Gastroesophageal sphincter (tissue), 4 donors: ENCODE data around the gene CDH20. TPM values are rescaled to one million over a fixed set of nuclear protein-coding genes. Genes with fewer than 3 reads are reported as not detected.

Source experiments
- ATAC-seq: fragments of 150-250 bp; one replicate; pipeline ENCODE4 v1.9.1; 2016; ENCODE audit warnings: mild to moderate bottlenecking, moderate library complexity
- H3K27ac ChIP-seq, 4 donors: fragments of 200-600 bp; sonication (generic) in 3 of 4; 1 replicate in 3 of 4; 2 replicates in 1 of 4; pipeline ENCODE4 v1.5.1; 2016 to 2019
- H3K27me3 ChIP-seq: fragments of 200-600 bp; sonication (generic); one replicate; pipeline ENCODE4 v1.5.1; 2019
- H3K36me3 ChIP-seq, 2 donors: fragments of 200-600 bp; sonication (generic); one replicate each; pipeline ENCODE4 v1.5.1; 2019; ENCODE audit warnings: control low read depth in 1 of 2
- H3K4me1 ChIP-seq, 3 donors: fragments of 200-600 bp; sonication (generic); 1 replicate in 2 of 3; 2 replicates in 1 of 3; pipeline ENCODE4 v1.5.1; 2016 to 2019; ENCODE audit warnings: control low read depth in 2 of 3
- H3K4me3 ChIP-seq, 2 donors: fragments of 200-600 bp; sonication (generic); one replicate each; pipeline ENCODE4 v1.5.1; 2019; ENCODE audit warnings: mild to moderate bottlenecking in 1 of 2, moderate library complexity in 1 of 2
- H3K9me3 ChIP-seq, 3 donors: fragments of 200-600 bp; sonication (generic); one replicate each; pipeline ENCODE4 v1.5.1; 2017 to 2019; ENCODE audit warnings: control low read depth in 2 of 3
- EP300 ChIP-seq: sonication (generic); formaldehyde crosslinking; IDR thresholded peaks from one replicate; pipeline ENCODE4 v1.6.1; 2017; ENCODE audit warnings: antibody characterized with exemption, mild to moderate bottlenecking
- POLR2A ChIP-seq, 2 donors: fragments of 450-650 bp; IDR thresholded peaks; one replicate each; pipeline ENCODE4 v1.6.1; 2017; ENCODE audit warnings: antibody characterized with exemption in 2 of 2, mild to moderate bottlenecking in 2 of 2, moderate library complexity in 1 of 2
- POLR2AphosphoS5 ChIP-seq: sonication (generic); formaldehyde crosslinking; IDR thresholded peaks from one replicate; pipeline ENCODE4 v1.6.1; 2017; ENCODE audit warnings: antibody characterized with exemption
- WGBS, 2 donors: methylation state at CpG; one replicate each; pipeline ENCODE4 v1.1.5; 2018; ENCODE audit warnings: low coverage in 1 of 2; 5-methylcytosine and 5-hydroxymethylcytosine counted together
- total RNA-seq, 4 donors: library from RNA; depleted of rRNA; stranded (reverse); fragments of >200 nt; gene quantifications; one replicate each; pipeline ENCODE4 v1.1.0, GENCODE V29; 2016
- TF ChIP-seq, protein P1 (sequence below), 4 experiments: fragments of 200-600 bp in 2 of 4; fragments of 450-650 bp in 2 of 4; sonication (generic) in 1 of 4; IDR thresholded peaks; one replicate each; pipeline ENCODE4 v1.5.1; 2017 to 2019; ENCODE audit warnings: antibody characterized with exemption in 4 of 4, mild to moderate bottlenecking in 2 of 4, moderate library complexity in 2 of 4

CDH20 gene
- total RNA-seq, 4 donors from 2014 or later, result 1.1 to 1.6 TPM; not detected in 2

DNA sequence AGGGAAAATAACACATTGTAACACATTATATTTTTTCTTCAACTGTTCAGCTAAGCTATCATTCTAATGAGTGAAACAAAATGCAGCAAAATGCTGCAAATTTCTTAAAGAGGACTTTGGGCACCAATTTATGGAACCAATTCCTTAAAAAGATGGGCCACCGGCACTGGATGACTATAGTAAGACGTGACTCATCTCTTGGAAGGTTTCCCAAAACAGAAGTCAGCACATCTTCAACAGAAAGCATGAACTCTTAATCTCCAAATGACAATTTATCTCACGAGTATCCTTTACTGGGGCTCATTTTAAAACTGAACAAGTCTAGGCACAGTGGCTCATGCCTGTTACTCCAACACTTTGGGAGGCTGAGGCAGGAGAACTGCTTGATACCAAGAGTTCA is 213.4 kb downstream of the CDH20 start:
- Histone ChIP-seq H3K36me3 (no peaks in the 10 kb centered on the region), H3K27me3 (peaks cover 18% of the 10 kb centered on the region), H3K27ac (no peak overlapping the region), H3K4me1 (peaks cover 0 to 11% (median 0%) of the 10 kb centered on the region in 3 donors), H3K9me3 (no peaks in the 10 kb centered on the region), H3K4me3 (no peak overlapping the region)
- TF ChIP-seq EP300 (no peak), POLR2AphosphoS5 (no peak), POLR2A (IDR thresholded peaks at IDR 0.05) (no peak)
- TF ChIP-seq, protein P1, sequence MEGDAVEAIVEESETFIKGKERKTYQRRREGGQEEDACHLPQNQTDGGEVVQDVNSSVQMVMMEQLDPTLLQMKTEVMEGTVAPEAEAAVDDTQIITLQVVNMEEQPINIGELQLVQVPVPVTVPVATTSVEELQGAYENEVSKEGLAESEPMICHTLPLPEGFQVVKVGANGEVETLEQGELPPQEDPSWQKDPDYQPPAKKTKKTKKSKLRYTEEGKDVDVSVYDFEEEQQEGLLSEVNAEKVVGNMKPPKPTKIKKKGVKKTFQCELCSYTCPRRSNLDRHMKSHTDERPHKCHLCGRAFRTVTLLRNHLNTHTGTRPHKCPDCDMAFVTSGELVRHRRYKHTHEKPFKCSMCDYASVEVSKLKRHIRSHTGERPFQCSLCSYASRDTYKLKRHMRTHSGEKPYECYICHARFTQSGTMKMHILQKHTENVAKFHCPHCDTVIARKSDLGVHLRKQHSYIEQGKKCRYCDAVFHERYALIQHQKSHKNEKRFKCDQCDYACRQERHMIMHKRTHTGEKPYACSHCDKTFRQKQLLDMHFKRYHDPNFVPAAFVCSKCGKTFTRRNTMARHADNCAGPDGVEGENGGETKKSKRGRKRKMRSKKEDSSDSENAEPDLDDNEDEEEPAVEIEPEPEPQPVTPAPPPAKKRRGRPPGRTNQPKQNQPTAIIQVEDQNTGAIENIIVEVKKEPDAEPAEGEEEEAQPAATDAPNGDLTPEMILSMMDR (IDR thresholded peaks at IDR 0.05), result no peak
- no peak for ATAC-seq
- 14 to 37% methylated on average over 2 to 3 of the region's 3 CpGs for WGBS, 2 donors

DNA sequence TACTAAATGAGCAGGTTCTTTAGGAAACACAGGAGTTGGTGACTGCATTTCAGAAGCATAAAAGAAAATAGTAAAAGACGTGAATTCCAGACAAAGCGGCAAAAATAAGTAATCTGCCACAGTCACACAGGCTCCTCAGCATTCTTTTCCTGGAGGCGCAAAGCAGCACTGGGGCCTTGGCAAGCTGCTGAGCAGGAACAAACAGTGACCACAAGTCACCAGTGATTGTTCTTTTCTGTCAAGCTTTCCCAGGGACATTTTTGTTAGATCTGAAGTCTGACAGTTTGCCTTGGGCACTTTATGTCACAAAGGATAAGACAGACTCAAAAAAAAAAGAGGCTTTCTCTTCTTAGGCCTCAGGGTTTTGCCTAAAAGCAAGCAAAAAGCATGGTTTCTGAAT is 216.2 kb downstream of the CDH20 start:
- Histone ChIP-seq H3K4me3 (no peak overlapping the region), H3K4me1 (peaks cover 0 to 11% (median 0%) of the 10 kb centered on the region in 3 donors), H3K36me3 (no peaks in the 10 kb centered on the region), H3K27me3 (peaks cover under 1% of the 10 kb centered on the region), H3K27ac (no peak overlapping the region), H3K9me3 (no peaks in the 10 kb centered on the region)
- 81 to 100% methylated on average over 1 to 3 of the region's 3 CpGs for WGBS, 2 donors
- ATAC-seq, result no peak
- TF ChIP-seq POLR2AphosphoS5 (no peak), EP300 (no peak), POLR2A (IDR thresholded peaks at IDR 0.05) (no peak)
- TF ChIP-seq, protein P1 (IDR thresholded peaks at IDR 0.05), result no peak

DNA sequence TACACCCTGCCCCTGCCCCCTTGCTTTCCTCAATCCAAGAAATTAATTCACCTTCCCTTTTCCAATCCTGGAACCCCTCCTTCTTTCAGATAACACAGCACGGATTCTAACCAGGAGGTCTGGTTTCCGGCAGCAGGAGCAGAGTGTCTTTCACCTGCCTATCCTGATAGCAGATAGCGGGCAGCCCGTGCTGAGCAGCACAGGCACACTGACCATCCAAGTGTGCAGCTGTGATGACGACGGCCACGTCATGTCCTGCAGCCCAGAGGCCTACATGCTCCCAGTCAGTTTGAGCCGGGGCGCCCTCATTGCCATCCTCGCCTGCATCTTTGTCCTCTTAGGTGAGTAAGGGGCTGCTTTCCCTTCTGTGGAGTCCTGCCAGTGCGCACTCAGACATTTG is 216.7 kb downstream of the CDH20 start:
- ATAC-seq, result no peak
- Histone ChIP-seq H3K27me3 (no peaks in the 10 kb centered on the region), H3K4me1 (peaks cover 0 to 11% (median 0%) of the 10 kb centered on the region in 3 donors), H3K27ac (no peak overlapping the region), H3K4me3 (no peak overlapping the region), H3K36me3 (no peaks in the 10 kb centered on the region), H3K9me3 (no peaks in the 10 kb centered on the region)
- TF ChIP-seq EP300 (no peak), POLR2A (IDR thresholded peaks at IDR 0.05) (no peak), POLR2AphosphoS5 (no peak)
- TF ChIP-seq, protein P1 (IDR thresholded peaks at IDR 0.05), result no peak
- 81 to 93% methylated on average over 7 to 10 of the region's 11 CpGs for WGBS, 2 donors

DNA sequence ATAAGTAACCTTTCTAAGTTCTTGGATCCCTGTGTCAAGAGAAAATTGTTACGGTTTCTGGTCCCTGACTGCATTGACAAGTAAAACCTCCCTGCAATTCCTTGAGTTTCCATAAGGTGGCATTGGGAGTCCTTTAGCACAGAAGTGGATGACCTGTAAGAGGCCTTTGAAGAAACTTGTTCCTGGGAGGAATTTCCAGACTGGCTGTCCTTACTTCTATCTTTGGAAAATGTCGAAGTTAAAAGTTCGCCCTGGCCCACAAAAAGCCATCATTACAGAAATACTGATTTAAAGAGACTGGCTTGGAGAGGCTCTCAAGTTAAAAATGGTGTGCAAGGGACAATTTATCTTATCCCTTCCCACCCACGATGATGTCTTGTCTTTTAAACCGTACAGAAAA is 218.4 kb downstream of the CDH20 start:
- no peaks in the 10 kb centered on the region for H3K4me1 ChIP-seq
- ATAC-seq, result no peak
- no peaks in the 10 kb centered on the region for H3K36me3 ChIP-seq
- no peaks in the 10 kb centered on the region for H3K9me3 ChIP-seq
- no peaks in the 10 kb centered on the region for H3K27me3 ChIP-seq
- H3K27ac ChIP-seq, result no peak overlapping the region
- 10 to 17% methylated on average over 5 of the region's 5 CpGs for WGBS, 2 donors
- no peak overlapping the region for H3K4me3 ChIP-seq
- TF ChIP-seq, protein P1 (IDR thresholded peaks at IDR 0.05), result peak; percentile 67 to 81 (median 73)
- no peak for TF ChIP-seq POLR2A (IDR thresholded peaks at IDR 0.05)

DNA sequence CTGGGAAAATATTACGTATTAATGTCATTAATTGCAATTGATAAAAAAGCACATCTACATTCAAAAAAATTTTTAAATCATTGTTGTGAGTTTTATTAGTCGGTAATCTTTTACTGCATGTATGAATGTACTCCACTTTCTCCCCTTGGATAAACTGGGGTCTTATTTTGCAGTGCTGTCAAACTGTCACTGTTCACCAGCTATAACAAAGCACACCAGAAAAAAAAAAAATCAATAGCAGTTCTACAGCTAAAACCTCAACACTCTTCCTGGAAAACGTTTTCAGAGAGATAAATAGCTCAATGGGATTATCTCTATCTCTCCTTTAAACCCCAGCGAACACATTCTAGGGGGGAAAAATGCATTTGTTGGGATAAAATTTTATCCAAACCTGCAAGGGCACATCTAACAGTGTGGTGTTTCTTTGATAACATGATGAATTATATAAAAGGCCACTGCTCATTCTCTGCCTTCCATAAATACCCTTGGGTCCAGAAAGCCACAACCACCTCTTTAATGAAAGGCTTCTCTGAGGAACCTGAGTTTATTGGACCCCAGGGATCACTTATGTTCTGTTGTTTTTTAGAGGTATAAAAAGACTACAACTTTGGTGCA is 219.9 kb downstream of the CDH20 start:
- no peak overlapping the region for H3K4me3 ChIP-seq
- H3K27me3 ChIP-seq, result no peaks in the 10 kb centered on the region
- TF ChIP-seq POLR2AphosphoS5, result no peak
- TF ChIP-seq EP300, result no peak
- no peak for TF ChIP-seq POLR2A (IDR thresholded peaks at IDR 0.05)
- TF ChIP-seq, protein P1 (IDR thresholded peaks at IDR 0.05), result no peak
- no peaks in the 10 kb centered on the region for H3K36me3 ChIP-seq
- H3K27ac ChIP-seq, result no peak overlapping the region
- no peak for ATAC-seq
- no peaks in the 10 kb centered on the region for H3K4me1 ChIP-seq
- H3K9me3 ChIP-seq, result no peaks in the 10 kb centered on the region
- 64 to 75% methylated on average over 4 of the region's 4 CpGs for WGBS, 2 donors
